Esophagus muscularis mucosa (tissue), 4 donors: ENCODE data around the gene P2RY8.

Source experiments
- EP300 ChIP-seq: sonication (generic); formaldehyde crosslinking; IDR thresholded peaks from one replicate; pipeline ENCODE4 v1.6.1; 2017; ENCODE audit warnings: antibody characterized with exemption
- POLR2A ChIP-seq: fragments of 450-650 bp; IDR thresholded peaks from one replicate; pipeline ENCODE4 v1.6.1; 2017; ENCODE audit warnings: antibody characterized with exemption, moderate library complexity, mild to moderate bottlenecking, low read depth
- TF ChIP-seq, protein P1 (sequence below), 3 experiments: fragments of 200-600 bp in 2 of 3; fragments of 450-650 bp in 1 of 3; sonication (generic) in 2 of 3; IDR thresholded peaks; one replicate each; pipeline ENCODE4 v1.5.1; 2017 to 2019; ENCODE audit warnings: antibody characterized with exemption in 3 of 3, mild to moderate bottlenecking in 2 of 3, moderate library complexity in 1 of 3

DNA sequence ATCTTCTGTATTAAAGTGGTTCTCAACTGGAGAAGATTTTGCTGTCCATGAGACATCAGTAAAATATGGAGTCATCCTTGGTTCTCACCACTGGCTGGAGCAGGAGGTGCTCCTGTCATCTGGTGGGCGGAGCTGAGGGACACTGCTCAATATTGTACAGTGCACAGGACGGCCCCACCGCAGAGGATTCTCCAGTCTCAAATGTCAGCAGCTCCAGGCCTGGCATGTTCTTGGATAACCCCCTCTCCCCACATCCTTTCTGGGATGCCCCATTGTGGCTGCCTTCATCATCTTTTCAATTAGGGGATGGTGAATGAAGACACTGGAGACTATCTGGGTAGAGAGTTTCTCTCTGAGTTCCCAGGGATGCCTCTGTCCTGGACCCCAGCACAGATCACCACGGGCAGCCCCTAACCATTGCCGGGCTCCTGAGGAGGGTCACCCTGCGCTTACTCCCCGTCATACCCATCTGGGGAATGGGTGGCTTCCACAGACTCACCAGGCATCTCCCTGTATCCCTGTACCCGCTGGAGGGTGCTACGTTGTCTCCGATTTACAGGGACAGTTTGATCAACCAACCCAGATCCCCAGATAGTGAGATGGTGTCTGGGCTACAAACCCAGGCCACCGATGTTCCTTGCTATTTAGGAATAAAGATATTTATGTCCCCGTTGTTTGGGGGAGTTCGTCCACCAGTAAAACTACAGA, 21.9 kb upstream of the P2RY8 start:
- TF ChIP-seq POLR2A: no peak
- TF ChIP-seq, protein P1, sequence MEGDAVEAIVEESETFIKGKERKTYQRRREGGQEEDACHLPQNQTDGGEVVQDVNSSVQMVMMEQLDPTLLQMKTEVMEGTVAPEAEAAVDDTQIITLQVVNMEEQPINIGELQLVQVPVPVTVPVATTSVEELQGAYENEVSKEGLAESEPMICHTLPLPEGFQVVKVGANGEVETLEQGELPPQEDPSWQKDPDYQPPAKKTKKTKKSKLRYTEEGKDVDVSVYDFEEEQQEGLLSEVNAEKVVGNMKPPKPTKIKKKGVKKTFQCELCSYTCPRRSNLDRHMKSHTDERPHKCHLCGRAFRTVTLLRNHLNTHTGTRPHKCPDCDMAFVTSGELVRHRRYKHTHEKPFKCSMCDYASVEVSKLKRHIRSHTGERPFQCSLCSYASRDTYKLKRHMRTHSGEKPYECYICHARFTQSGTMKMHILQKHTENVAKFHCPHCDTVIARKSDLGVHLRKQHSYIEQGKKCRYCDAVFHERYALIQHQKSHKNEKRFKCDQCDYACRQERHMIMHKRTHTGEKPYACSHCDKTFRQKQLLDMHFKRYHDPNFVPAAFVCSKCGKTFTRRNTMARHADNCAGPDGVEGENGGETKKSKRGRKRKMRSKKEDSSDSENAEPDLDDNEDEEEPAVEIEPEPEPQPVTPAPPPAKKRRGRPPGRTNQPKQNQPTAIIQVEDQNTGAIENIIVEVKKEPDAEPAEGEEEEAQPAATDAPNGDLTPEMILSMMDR (IDR thresholded peaks at IDR 0.05): no peak
- no peak for TF ChIP-seq EP300
